HepG2 (cell line): ENCODE results near the gene DNAJC30. TPM values are rescaled to one million over a fixed set of nuclear protein-coding genes. Genes with fewer than 3 reads are reported as not detected.

ENCODE experiments used
- CENPT ChIP-seq: sonication (generic); formaldehyde crosslinking; IDR thresholded peaks from 2 replicates; pipeline ENCODE4 v1.8.0; 2022; ENCODE audit warnings: low read depth, mild to moderate bottlenecking, moderate library complexity, missing genetic modification reagents
- EP300 ChIP-seq, 3 experiments: sonication (generic) in 1 of 3; formaldehyde crosslinking in 1 of 3; IDR thresholded peaks; 2 replicates each; pipeline versions ENCODE4 v1.5.1 to v1.6.1; 2011 to 2020; ENCODE audit warnings: low read depth in 2 of 3, low read length in 2 of 3, borderline replicate concordance in 1 of 3, improper control_type of control experiment in 1 of 3, mild to moderate bottlenecking in 1 of 3, missing genetic modification reagents in 1 of 3, moderate library complexity in 1 of 3
- FOXK2 ChIP-seq: fragments of 450-650 bp; IDR thresholded peaks from 2 replicates; pipeline ENCODE4 v1.6.1; 2016
- GPN1 ChIP-seq: sonication (generic); formaldehyde crosslinking; IDR thresholded peaks from 2 replicates; pipeline ENCODE4 v1.5.1; 2020; ENCODE audit warnings: missing genetic modification reagents, borderline replicate concordance
- HNF1A ChIP-seq, 2 experiments: sonication (generic) in 1 of 2; formaldehyde crosslinking in 1 of 2; IDR thresholded peaks; 2 replicates each; pipeline versions ENCODE4 v1.4.0 to v1.6.1; 2016 to 2020; ENCODE audit warnings: borderline replicate concordance in 1 of 2, low read depth in 1 of 2, mild to moderate bottlenecking in 1 of 2, missing genetic modification reagents in 1 of 2
- MYC ChIP-seq: sonication (generic); formaldehyde crosslinking; IDR thresholded peaks from 2 replicates; pipeline ENCODE4 v1.9.0; 2021; ENCODE audit warnings: missing genetic modification reagents, borderline replicate concordance
- NAIF1 ChIP-seq: sonication (generic); formaldehyde crosslinking; IDR thresholded peaks from 2 replicates; pipeline ENCODE4 v1.5.0; 2020; ENCODE audit warnings: mild to moderate bottlenecking, missing genetic modification reagents, borderline replicate concordance
- NR2C2 ChIP-seq: sonication (generic); formaldehyde crosslinking; IDR thresholded peaks from 2 replicates; pipeline ENCODE4 v1.4.0; 2020; ENCODE audit warnings: missing genetic modification reagents, mild to moderate bottlenecking, moderate library complexity, borderline replicate concordance
- POLR2A ChIP-seq, 2 experiments: IDR thresholded peaks; 2 replicates each; pipeline ENCODE4 v1.6.1; 2011; ENCODE audit warnings: low read depth in 2 of 2, low read length in 2 of 2, mild to moderate bottlenecking in 1 of 2, moderate library complexity in 1 of 2; ENCODE audit not compliant: insufficient read depth in 1 of 2
- RARA ChIP-seq: IDR thresholded peaks from 2 replicates; pipeline ENCODE4 v1.6.1; 2016; ENCODE audit warnings: missing genetic modification reagents, missing compliant biosample characterization
- RBFOX2 ChIP-seq: fragments of 200-400 bp; formaldehyde crosslinking; IDR thresholded peaks from 2 replicates; pipeline ENCODE4 v1.6.1; 2017; ENCODE audit warnings: low read depth, mild to moderate bottlenecking, low read length
- SRSF1 ChIP-seq: fragments of 200-400 bp; formaldehyde crosslinking; optimal IDR thresholded peaks from 2 replicates; pipeline ENCODE3; 2017; ENCODE audit warnings: mild to moderate bottlenecking, low read depth, low read length, moderate library complexity
- TBX2 ChIP-seq: sonication (generic); formaldehyde crosslinking; IDR thresholded peaks from 2 replicates; pipeline ENCODE4 v1.5.0; 2020; ENCODE audit warnings: missing genetic modification reagents, mild to moderate bottlenecking, borderline replicate concordance
- XRCC5 ChIP-seq: fragments of 200-400 bp; formaldehyde crosslinking; optimal IDR thresholded peaks from 2 replicates; pipeline ENCODE3; 2017; ENCODE audit warnings: mild to moderate bottlenecking, low read length
- ZFP82 ChIP-seq: sonication (generic); formaldehyde crosslinking; IDR thresholded peaks from 2 replicates; pipeline ENCODE4 v1.5.1; 2020; ENCODE audit warnings: mild to moderate bottlenecking, missing genetic modification reagents, borderline replicate concordance
- ZNF644 ChIP-seq: IDR thresholded peaks from 2 replicates; pipeline ENCODE4 v1.6.1; 2016; ENCODE audit warnings: low read depth
- ZNF761 ChIP-seq: sonication (generic); formaldehyde crosslinking; conservative IDR thresholded peaks from 2 replicates; pipeline ENCODE4 v1.4.0; 2020; ENCODE audit warnings: mild to moderate bottlenecking, missing genetic modification reagents
- ZNF839 ChIP-seq: sonication (generic); formaldehyde crosslinking; IDR thresholded peaks from 2 replicates; pipeline ENCODE4 v1.4.0; 2020; ENCODE audit warnings: missing genetic modification reagents, mild to moderate bottlenecking, borderline replicate concordance
- ZSCAN12 ChIP-seq: sonication (generic); formaldehyde crosslinking; IDR thresholded peaks from 2 replicates; pipeline ENCODE4 v1.9.0; 2021; ENCODE audit warnings: mild to moderate bottlenecking, missing genetic modification reagents
- polyA plus RNA-seq, 8 experiments: library from polyadenylated mRNA; depleted of rRNA in 3 of 8; stranded (reverse) in 7 of 8; unstranded in 1 of 8; fragments of >200 nt; fragmentation: Illumina TruSeq in 4 of 8; extraction: Trizol in 4 of 8; gene quantifications; 2 replicates each; pipeline versions ENCODE4 v1.2.1 to v1.2.3, GENCODE V29; 2011 to 2016; ENCODE audit warnings: low read depth in 4 of 8, missing spikeins in 1 of 8, mixed read lengths in 1 of 8; ENCODE audit not compliant: insufficient read depth in 1 of 8
- total RNA-seq, 5 experiments: library from RNA; depleted of rRNA; stranded (reverse); fragments of >200 nt; fragmentation: Illumina TruSeq; extraction: Trizol; gene quantifications; 2 replicates each; pipeline ENCODE4 v1.2.3, GENCODE V29; 2016; ENCODE audit warnings: low read depth in 1 of 5
- TF ChIP-seq, protein P1 (sequence below): IDR thresholded peaks from 2 replicates; pipeline ENCODE4 v1.4.0; 2020; ENCODE audit warnings: mild to moderate bottlenecking, missing genetic modification reagents

Gene DNAJC30
- total and polyA plus RNA-seq, 2 of the 13 experiments (the other 11 are each of a cell fraction or from before 2014, with no cell fraction given), result 3.3 to 3.8 TPM

GRCh38 chr7:73683056-73683787 lies at the start of gene DNAJC30, which contains the start of gene BUD23 (continued):
- no peak for TF ChIP-seq RARA (CRISPR knock-in tag)
- peak; percentile 53 for TF ChIP-seq TBX2 (CRISPR knock-in tag)
- peak; percentile 89 to 90 for TF ChIP-seq POLR2A (IDR thresholded peaks at IDR 0.05; ENCODE audit: insufficient read depth in 1 of 2, low read depth in 2 of 2, low read length in 2 of 2)
- no peak for TF ChIP-seq ZFP82 (CRISPR knock-in tag)
- TF ChIP-seq MYC, result peak; percentile 83; the same call in 1 of the 2 replicates
- TF ChIP-seq ZNF644 (CRISPR knock-in tag), result peak; percentile 12; the same call in 1 of the 2 replicates
- TF ChIP-seq GPN1 (CRISPR knock-in tag), result no peak
- TF ChIP-seq ZSCAN12 (CRISPR knock-in tag), result peak; percentile 51; the same call in 1 of the 2 replicates
- TF ChIP-seq XRCC5, result no peak
- no peak for TF ChIP-seq CENPT (CRISPR knock-in tag)
- TF ChIP-seq, protein P1, sequence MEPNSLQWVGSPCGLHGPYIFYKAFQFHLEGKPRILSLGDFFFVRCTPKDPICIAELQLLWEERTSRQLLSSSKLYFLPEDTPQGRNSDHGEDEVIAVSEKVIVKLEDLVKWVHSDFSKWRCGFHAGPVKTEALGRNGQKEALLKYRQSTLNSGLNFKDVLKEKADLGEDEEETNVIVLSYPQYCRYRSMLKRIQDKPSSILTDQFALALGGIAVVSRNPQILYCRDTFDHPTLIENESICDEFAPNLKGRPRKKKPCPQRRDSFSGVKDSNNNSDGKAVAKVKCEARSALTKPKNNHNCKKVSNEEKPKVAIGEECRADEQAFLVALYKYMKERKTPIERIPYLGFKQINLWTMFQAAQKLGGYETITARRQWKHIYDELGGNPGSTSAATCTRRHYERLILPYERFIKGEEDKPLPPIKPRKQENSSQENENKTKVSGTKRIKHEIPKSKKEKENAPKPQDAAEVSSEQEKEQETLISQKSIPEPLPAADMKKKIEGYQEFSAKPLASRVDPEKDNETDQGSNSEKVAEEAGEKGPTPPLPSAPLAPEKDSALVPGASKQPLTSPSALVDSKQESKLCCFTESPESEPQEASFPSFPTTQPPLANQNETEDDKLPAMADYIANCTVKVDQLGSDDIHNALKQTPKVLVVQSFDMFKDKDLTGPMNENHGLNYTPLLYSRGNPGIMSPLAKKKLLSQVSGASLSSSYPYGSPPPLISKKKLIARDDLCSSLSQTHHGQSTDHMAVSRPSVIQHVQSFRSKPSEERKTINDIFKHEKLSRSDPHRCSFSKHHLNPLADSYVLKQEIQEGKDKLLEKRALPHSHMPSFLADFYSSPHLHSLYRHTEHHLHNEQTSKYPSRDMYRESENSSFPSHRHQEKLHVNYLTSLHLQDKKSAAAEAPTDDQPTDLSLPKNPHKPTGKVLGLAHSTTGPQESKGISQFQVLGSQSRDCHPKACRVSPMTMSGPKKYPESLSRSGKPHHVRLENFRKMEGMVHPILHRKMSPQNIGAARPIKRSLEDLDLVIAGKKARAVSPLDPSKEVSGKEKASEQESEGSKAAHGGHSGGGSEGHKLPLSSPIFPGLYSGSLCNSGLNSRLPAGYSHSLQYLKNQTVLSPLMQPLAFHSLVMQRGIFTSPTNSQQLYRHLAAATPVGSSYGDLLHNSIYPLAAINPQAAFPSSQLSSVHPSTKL (CRISPR knock-in tag), result peak; percentile 22; the same call in 1 of the 2 replicates
- TF ChIP-seq FOXK2, result peak; percentile 42; the same call in 1 of the 2 replicates
- no peak for TF ChIP-seq SRSF1
- TF ChIP-seq RBFOX2, result peak; percentile 79
- TF ChIP-seq HNF1A (IDR thresholded peaks at IDR 0.05; ENCODE audit: low read depth), result no peak
- TF ChIP-seq HNF1A (CRISPR knock-in tag; IDR thresholded peaks at IDR 0.05; ENCODE audit: borderline replicate concordance), result no peak
- no peak for TF ChIP-seq ZNF839 (CRISPR knock-in tag)
- TF ChIP-seq ZNF761, result no peak
- TF ChIP-seq NAIF1 (CRISPR knock-in tag), result 0 out of 2 replicates have a peak, but pooled peaks have one; percentile 39
- TF ChIP-seq NR2C2, result peak; percentile 32; the same call in 1 of the 2 replicates
- no peak for TF ChIP-seq EP300 (IDR thresholded peaks at IDR 0.05; ENCODE audit: low read depth in 2 of 2, low read length in 2 of 2)
- TF ChIP-seq EP300 (CRISPR knock-in tag; IDR thresholded peaks at IDR 0.05; ENCODE audit: borderline replicate concordance), result no peak
